ENCODE data around the gene STK11. TPM values are rescaled to one million over a fixed set of nuclear protein-coding genes. Genes with fewer than 3 reads are reported as not detected.

Gene STK11
- total RNA-seq, 3 donors from 2014 or later, result 64.4 to 72.0 (median 69.8) TPM

DNA sequence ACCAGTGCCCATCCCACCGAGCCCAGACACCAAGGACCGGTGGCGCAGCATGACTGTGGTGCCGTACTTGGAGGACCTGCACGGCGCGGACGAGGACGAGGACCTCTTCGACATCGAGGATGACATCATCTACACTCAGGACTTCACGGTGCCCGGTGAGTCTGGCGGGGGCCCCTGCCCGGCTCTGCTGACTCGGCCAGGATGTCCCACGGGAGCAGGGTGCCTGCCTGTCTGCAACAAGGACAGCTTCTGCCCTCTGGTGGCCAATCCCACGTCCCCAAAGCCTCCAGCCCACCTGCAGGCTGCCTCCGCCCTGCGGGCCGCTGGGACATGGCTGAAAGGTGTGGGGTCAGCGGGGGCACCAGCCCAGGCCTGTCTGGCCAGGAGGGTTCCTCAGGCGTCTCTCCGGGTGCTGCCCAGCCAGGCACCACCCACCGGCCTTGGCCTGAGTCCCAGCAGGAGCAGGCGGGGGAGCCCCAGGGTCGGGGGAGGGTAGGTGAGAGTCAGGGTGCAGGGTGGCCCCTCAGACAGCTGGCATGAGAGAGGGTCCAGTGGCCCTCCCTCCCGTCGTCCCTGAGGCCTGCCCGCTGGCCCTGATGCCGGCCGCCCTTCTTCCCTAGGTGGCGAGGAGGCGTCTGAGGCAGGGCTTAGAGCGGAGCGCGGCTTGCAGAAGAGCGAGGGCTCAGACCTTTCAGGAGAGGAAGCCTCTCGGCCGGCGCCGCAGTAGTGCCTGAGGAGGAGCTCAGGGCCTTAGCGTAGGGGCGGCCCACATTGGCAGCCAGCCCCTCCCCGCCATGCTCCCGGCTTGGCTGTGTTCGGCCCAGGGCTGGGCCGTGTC lies 17.7 kb downstream of the STK11 start:
- Mint-ChIP-seq H3K36me3 (ENCODE audit: insufficient read depth) (no peaks in the 10 kb centered on the region), H3K4me1 (ENCODE audit: low read depth) (no peaks in the 10 kb centered on the region), H3K4me3 (no peak overlapping the region), H3K27me3 (ENCODE audit: low read depth) (no peaks in the 10 kb centered on the region), H3K9me3 (no peaks in the 10 kb centered on the region)
- ATAC-seq (peak in 1 of 2 donors; percentile 33), DNase-seq (no peak)

DNA sequence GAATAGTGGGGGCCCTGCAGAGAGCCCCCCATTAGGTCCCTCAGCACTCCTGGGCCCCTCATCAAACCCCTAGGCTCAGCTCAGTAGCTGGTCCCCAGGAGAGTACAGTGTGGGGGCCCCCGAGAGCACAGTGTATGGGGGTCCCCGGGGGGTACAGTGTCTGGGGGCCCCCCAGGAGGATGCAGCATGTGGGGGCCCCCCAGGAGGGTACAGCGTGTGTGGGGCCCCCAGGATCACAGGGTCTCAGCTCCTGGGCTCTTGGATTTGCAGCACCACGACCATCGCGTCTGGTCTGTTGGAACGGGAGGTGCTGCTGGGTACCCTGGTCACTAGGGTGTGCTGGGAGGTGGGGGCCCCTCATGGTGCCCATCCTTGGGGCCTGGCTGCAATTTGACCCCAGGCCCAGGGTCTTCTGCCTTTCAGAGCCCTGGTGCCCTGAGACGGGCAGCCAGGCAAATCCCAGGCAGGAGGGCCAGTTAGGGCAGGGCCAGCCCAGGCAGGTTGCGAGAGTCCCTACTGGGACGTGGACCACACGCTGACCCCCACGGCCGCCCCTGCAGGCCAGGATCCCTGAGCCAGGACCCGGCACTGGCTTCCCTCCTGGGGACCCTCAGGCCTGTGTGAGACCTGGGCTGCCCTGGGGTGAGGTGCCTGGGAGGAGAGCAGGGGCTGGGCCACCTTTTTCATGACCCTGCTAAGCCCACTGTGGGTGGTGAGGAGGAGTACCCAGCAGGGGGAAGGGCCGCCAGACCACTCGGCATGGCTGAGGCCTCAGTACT lies 18.7 kb downstream of the STK11 start:
- Mint-ChIP-seq H3K36me3 (ENCODE audit: insufficient read depth) (no peaks in the 10 kb centered on the region), H3K27me3 (ENCODE audit: low read depth) (no peaks in the 10 kb centered on the region)
- ATAC-seq, result no peak

DNA sequence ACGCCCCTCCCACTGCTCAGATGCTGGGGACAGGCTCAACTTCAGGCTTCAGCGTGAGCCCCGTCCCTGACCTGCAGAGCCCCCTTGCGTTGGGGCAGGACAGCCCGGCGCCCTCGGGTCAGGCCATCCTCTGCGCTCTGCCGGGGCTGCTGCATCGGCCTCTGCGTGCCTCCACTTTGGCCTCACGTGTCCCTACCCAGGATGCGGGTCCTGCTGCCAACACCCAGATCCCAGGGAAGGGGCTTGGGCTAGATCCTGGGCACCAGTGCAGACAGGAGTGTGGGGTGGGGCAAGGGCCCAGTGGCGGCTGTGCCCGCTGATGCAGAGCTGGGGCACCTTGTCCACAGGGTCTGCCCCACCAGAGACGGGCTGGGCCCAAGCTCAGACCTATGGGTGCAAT lies 19.3 kb downstream of the STK11 start:
- H3K4me1 Mint-ChIP-seq (ENCODE audit: low read depth), result no peaks in the 10 kb centered on the region
- H3K27me3 Mint-ChIP-seq (ENCODE audit: low read depth), result no peaks in the 10 kb centered on the region
- ATAC-seq (no peak), DNase-seq (no peak)
- H3K4me3 Mint-ChIP-seq, result no peak overlapping the region
- no peaks in the 10 kb centered on the region for H3K9me3 Mint-ChIP-seq
- H3K36me3 Mint-ChIP-seq (ENCODE audit: insufficient read depth), result no peaks in the 10 kb centered on the region

More for the DNA sequence above, 18.7 kb downstream of the STK11 start:
- Mint-ChIP-seq H3K4me3 (no peak overlapping the region), H3K9me3 (no peaks in the 10 kb centered on the region), H3K4me1 (ENCODE audit: low read depth) (no peaks in the 10 kb centered on the region)
- DNase-seq, result no peak

DNA sequence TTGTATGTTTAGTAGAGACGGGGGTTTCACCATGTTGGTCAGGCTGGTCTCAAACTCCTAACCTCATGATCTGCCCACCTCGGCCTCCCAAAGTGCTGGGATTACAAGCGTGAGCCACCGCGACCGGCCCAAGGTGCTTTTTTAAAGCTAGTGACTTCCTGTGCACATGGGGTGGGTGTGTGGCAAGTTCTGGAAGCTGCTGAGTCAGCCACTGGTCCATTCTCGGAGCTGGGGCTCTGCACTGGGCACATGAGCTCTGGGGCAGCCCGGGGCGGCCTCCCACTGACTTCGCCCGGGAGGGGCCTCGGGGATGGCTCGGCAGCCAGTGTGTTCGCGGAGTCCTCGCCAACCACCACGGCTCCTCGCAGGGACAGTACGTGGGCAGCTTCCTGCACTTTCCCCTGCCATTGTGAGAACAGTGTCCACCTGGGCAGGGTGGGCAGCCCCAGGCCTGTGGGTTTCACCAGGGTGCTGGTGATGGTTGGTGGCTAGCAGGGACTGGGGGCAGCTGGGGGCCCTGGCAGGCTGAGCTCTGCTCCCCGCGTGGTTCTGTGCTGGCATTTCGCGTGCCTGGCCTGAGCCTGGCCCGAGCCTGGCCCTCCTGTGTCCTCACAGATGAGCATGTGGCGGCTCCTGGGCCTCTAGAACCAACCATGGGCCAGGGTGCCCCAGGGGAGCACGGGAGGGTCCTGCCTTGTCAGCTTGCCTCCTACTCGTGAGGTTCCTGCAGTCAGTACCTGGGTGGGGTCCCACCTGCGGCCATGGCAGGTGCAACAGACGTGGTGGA lies 20.1 kb downstream of the STK11 start:
- H3K27me3 Mint-ChIP-seq (ENCODE audit: low read depth), result no peaks in the 10 kb centered on the region
- ATAC-seq, result no peak
- H3K4me3 Mint-ChIP-seq, result no peak overlapping the region
- H3K9me3 Mint-ChIP-seq, result no peaks in the 10 kb centered on the region
- DNase-seq, result no peak
- H3K36me3 Mint-ChIP-seq (ENCODE audit: insufficient read depth), result no peaks in the 10 kb centered on the region
- H3K4me1 Mint-ChIP-seq (ENCODE audit: low read depth), result no peaks in the 10 kb centered on the region

DNA sequence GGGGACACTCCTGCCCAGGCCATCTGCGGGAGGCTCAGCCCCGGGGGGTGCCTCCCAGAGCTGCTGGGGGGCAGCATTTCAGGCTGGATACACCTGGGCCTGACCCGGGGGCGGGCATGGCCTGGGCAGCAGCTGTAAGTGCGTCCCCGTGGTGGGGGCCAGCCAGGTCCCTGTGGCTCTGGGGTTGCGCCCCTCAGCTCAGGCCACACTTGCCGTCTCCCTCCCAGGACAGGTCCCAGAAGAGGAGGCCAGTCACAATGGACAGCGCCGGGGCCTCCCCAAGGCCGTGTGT lies 20.6 kb downstream of the STK11 start:
- Mint-ChIP-seq H3K27me3 (ENCODE audit: low read depth) (no peaks in the 10 kb centered on the region), H3K9me3 (no peaks in the 10 kb centered on the region), H3K36me3 (ENCODE audit: insufficient read depth) (no peaks in the 10 kb centered on the region), H3K4me1 (ENCODE audit: low read depth) (no peaks in the 10 kb centered on the region), H3K4me3 (no peak overlapping the region)
- ATAC-seq (no peak), DNase-seq (no peak)

DNA sequence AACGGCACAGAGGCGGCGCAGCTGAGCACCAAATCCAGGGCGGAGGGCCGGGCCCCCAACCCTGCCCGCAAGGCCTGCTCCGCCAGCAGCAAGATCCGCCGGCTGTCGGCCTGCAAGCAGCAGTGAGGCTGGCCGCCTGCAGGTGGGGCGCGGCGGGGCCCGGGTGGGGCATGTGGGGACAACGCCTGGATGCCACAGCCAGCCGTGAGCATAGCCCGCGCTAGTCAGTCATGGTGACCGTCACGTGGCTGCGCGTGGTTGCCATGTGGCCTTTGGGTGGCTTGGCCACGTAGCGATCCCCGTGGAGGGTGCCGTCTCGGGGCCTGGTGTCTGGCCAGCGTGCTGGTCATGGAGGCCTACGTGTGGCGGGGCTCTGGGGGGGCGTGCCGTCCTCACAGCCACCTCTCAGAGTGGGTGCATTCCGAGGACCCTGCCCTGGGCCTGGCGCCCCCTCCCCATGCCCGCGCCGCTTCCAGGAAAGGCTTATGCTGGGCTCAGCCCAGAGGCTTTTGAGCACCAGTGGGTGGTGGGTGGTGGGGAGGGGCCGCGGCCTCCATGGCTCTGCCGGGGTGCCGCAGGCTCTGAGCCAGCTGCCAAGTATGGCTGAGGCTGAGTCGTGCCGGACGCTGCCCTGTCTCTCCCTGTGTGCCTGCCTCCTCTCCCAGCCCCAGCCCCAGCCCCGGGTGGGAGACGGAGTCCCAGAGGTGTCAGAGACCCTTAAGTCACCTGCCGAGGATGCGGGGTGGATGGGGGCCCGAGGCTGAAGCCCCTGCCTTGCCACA lies 21.1 kb downstream of the STK11 start:
- no peak overlapping the region for H3K4me3 Mint-ChIP-seq
- no peaks in the 10 kb centered on the region for H3K9me3 Mint-ChIP-seq
- H3K27me3 Mint-ChIP-seq (ENCODE audit: low read depth), result no peaks in the 10 kb centered on the region
- H3K36me3 Mint-ChIP-seq (ENCODE audit: insufficient read depth), result no peaks in the 10 kb centered on the region
- no peaks in the 10 kb centered on the region for H3K4me1 Mint-ChIP-seq (ENCODE audit: low read depth)
- ATAC-seq (no peak), DNase-seq (no peak)

DNA sequence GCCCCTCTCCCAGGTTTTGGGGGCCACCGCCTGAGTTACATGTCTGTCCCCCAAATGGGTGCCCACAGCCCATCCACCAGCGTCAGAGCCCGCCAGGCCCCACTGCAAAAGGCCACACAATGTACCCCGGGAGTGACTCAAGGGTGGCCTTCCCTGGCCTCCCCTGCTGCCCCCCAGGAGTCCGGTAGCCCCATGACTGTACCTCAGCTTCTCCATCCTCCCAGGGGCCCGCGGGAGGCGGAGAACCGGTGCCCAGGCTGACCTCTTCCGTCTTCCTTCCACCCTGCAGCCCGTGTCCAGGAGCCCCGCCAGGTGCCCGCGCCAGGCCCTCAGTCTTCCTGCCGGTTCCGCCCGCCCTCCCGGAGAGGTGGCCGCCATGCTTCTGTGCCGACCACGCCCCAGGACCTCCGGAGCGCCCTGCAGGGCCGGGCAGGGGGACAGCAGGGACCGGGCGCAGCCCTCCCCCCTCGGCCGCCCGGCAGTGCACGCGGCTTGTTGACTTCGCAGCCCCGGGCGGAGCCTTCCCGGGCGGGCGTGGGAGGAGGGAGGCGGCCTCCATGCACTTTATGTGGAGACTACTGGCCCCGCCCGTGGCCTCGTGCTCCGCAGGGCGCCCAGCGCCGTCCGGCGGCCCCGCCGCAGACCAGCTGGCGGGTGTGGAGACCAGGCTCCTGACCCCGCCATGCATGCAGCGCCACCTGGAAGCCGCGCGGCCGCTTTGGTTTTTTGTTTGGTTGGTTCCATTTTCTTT lies 21.9 kb downstream of the STK11 start:
- Mint-ChIP-seq H3K36me3 (ENCODE audit: insufficient read depth) (no peaks in the 10 kb centered on the region), H3K9me3 (no peaks in the 10 kb centered on the region), H3K27me3 (ENCODE audit: low read depth) (no peaks in the 10 kb centered on the region), H3K4me3 (no peak overlapping the region), H3K4me1 (ENCODE audit: low read depth) (no peaks in the 10 kb centered on the region)
- DNase-seq (no peak), ATAC-seq (no peak)

DNA sequence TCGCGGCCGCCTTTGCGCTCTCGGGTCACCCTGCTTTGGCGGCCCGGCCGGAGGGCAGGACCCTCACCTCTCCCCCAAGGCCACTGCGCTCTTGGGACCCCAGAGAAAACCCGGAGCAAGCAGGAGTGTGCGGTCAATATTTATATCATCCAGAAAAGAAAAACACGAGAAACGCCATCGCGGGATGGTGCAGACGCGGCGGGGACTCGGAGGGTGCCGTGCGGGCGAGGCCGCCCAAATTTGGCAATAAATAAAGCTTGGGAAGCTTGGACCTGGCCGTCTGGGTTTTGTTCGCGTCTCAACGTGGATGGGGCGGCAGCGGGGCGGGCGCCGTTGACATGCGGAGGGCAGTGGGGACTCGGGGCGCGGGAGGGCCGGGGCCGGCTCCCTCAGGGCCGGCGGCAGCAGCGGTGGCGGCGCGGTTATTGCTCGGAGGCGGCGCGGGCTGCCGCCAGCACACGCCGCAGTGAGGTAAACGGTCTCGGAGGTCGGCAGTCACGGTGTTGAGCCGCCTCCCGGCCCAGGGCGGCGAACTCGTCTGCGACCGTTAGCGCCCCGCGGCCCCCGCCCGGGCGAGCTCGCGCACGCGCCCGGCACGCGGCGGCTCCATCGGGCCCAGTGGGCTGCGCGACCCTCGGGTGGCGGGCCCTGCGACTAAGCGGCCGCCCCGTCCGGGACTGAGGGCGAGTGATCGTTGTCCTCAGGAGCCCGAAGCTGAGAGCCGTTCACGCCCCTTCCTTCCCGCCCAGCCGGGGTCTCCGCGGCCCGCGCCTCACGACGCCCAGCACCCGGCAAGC lies 22.8 kb downstream of the STK11 start:
- Mint-ChIP-seq H3K27me3 (ENCODE audit: low read depth) (no peaks in the 10 kb centered on the region), H3K9me3 (no peaks in the 10 kb centered on the region), H3K4me3 (no peak overlapping the region), H3K4me1 (ENCODE audit: low read depth) (no peaks in the 10 kb centered on the region), H3K36me3 (ENCODE audit: insufficient read depth) (no peaks in the 10 kb centered on the region)
- ATAC-seq (no peak), DNase-seq (no peak)

DNA sequence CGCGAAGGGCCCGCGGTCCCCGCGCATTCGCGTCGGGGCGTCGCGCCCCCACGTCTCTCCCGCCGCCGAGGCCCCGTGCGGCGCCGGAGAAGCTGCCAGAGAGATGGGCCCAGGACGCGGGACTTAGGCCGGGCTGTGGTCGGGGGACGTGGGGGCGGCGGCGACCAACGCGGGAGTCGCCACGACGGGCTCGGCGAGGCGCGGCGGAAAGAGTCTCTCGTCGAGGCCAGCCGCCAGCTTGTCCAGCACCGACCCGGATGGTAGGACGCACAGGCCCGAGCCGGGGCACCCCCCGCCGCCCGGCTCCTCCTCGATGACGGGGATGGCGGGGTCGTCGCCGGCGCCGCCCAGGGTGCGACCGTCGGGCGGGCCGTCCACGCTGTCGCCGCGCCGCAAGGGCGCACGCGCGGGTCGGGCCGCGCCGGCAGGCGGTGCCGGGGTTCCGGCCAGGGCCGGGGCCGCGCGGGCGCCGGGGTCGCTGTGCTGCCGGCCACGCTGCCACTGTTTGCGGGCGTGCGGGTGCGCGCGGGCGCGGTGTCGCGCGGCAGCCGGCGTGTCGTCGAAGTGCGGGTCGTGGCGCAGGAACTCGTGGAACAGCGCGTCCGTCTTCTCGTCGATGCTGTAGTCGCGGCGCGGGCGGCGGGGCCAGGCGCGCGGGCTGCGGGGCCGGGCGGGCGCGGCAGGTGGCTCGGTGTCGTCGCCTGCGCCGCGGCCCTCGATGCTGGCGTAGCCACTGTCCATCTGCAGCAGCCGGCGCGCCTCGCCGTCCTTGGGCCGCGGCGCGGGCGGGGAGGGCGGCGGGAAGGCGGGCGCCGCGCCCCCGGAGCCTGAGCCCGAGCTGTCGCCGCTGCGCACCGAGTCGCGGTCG lies 23.7 kb downstream of the STK11 start:
- Mint-ChIP-seq H3K4me3 (no peak overlapping the region), H3K9me3 (no peaks in the 10 kb centered on the region), H3K36me3 (ENCODE audit: insufficient read depth) (no peaks in the 10 kb centered on the region), H3K4me1 (ENCODE audit: low read depth) (no peaks in the 10 kb centered on the region), H3K27me3 (ENCODE audit: low read depth) (no peaks in the 10 kb centered on the region)
- no peak for ATAC-seq
- no peak for DNase-seq

DNA sequence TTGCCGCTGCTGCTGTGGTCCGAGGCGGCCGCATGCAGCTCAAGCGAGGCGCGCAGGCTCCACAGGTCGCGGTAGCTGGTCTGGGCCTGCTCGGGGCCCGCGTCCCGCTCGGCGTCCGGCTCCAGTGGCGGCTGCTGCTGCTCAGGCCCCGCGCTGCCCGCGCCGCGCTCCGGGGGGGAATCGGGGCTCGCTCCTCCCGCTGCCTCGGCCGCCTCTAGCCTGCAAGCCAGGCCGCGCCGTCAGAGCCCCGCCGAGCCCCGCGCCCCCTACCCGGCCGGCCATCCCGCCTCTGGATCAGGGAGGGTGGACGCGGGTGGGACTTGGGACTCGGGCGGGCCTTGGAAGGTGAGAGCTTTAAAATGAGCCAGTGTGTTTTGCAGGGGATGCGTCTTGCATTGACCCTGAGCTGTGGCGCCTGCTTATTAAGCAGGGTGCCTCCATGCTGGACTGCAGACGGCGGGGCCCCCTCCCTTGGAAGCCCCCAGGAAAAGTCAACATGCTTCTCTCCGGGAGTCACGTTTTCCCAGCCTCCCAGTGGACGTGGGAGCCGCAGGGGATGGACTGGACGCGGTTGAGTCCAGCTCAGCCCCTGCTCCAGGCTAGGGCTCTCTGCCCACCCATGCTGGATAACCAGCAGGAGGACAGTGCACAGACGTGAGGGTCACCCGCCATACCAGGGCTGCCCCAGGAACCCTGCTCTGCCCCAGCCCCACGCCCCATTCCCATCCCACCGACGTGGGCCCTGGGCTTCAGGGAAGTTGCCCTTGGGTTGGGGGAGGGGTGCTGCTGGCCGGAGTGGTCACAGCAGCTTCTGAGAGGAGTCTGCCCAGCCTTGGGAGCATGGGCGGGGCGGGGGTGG lies 24.6 kb downstream of the STK11 start:
- Mint-ChIP-seq H3K4me1 (ENCODE audit: low read depth) (no peaks in the 10 kb centered on the region), H3K36me3 (ENCODE audit: insufficient read depth) (no peaks in the 10 kb centered on the region), H3K4me3 (no peak overlapping the region), H3K27me3 (ENCODE audit: low read depth) (no peaks in the 10 kb centered on the region), H3K9me3 (no peaks in the 10 kb centered on the region)
- DNase-seq (no peak), ATAC-seq (no peak)

DNA sequence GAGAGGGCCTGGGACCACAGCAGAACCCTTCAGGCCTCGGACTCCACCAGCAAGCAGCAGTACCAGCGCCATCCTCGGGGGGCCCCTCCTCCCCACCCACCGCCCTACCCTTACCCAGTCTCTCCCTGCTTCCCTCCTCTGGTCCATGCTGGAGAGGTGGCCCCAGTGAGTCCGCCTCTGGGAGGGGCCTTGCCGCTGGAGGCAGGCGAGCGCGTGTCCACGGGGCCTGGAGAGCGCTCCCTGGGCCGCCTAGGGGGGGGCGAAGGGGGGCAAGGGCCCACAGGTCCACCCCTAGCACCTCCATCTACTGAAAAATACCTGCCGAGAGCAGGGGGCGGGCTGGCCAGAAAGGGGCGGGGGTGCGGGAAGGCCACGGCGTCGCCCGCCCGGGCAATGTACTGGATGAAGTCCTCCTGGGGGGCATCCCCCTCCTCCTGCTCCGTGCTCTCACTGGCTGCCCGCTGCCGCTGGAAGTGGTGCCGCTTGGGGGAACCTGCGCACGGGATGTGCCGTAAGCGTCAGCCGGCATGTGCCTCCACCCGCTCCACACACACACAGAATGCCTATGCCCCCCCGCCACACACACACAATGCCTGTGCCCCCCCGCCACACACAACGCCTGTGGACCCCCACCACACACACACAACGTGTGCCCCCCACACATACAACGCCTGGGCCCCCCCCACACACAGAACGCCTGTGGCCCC lies 25.4 kb downstream of the STK11 start:
- DNase-seq (no peak), ATAC-seq (peak in 1 of 2 donors; percentile 24)
- H3K36me3 Mint-ChIP-seq (ENCODE audit: insufficient read depth), result no peaks in the 10 kb centered on the region
- H3K27me3 Mint-ChIP-seq (ENCODE audit: low read depth), result no peaks in the 10 kb centered on the region
- H3K9me3 Mint-ChIP-seq, result no peaks in the 10 kb centered on the region
- H3K4me3 Mint-ChIP-seq, result no peak overlapping the region
- H3K4me1 Mint-ChIP-seq (ENCODE audit: low read depth), result no peaks in the 10 kb centered on the region
